Upper lobe of right lung (tissue), 1 donor: Measurements from ENCODE around the gene TCHP. TPM values are rescaled to one million over a fixed set of nuclear protein-coding genes. Genes with fewer than 3 reads are reported as not detected.

ENCODE experiments used
- ATAC-seq: fragments of 200-7000 bp; cut with Tn5 transposase; one replicate; pipeline ENCODE4 v1.9.1; 2020; ENCODE audit warnings: mild to moderate bottlenecking, moderate library complexity
- DNase-seq: peaks from one replicate; pipeline ENCODE4 v3.0.0-alpha.2; 2020
- H3K27ac ChIP-seq: fragments of 200-600 bp; one replicate; pipeline ENCODE4 v1.8.0; 2022
- H3K27me3 ChIP-seq: fragments of 200-600 bp; one replicate; pipeline ENCODE4 v1.8.0; 2022; ENCODE audit warnings: mild to moderate bottlenecking
- H3K36me3 ChIP-seq: fragments of 200-600 bp; one replicate; pipeline ENCODE4 v1.8.0; 2022
- H3K4me1 ChIP-seq: fragments of 200-600 bp; one replicate; pipeline ENCODE4 v1.8.0; 2022
- H3K4me3 ChIP-seq: fragments of 200-600 bp; one replicate; pipeline ENCODE4 v1.8.0; 2022; ENCODE audit warnings: mild to moderate bottlenecking
- H3K9me3 ChIP-seq: fragments of 200-600 bp; one replicate; pipeline ENCODE4 v1.8.0; 2022
- CTCF ChIP-seq: fragments of 200-600 bp; IDR thresholded peaks from one replicate; pipeline ENCODE4 v1.8.0; 2022; ENCODE audit warnings: antibody characterized with exemption
- intact Hi-C: fragments of 100-400 bp; cut with DNase I; formaldehyde crosslinking; loops from one replicate; pipeline ENCODE4 v1.11.0; 2022
- total RNA-seq: library from RNA; stranded (reverse); fragmentation: NEBNext Ultra II Directional; extraction: Animal tissue kit (Norgen Biotek cat#: 25700); gene quantifications from one replicate; pipeline ENCODE4 v1.2.1, GENCODE V29; 2021
- donor health status: DM: no; HTN: yes; CAD: no; lungs with severe emphysema.

TCHP gene
- total RNA-seq, 1 donor from 2014 or later: 16.5 TPM

- Histone ChIP-seq H3K4me1 (peaks cover 34% of the 10 kb centered on the region), H3K27me3 (no peaks in the 10 kb centered on the region), H3K4me3 (no peak overlapping the region), H3K27ac (peak overlapping the region; percentile 33), H3K36me3 (peaks cover 72% of the 10 kb centered on the region), H3K9me3 (no peaks in the 10 kb centered on the region)
- ATAC-seq (no peak), DNase-seq (no peak)
- intact Hi-C loops: no loop called here
- no peak for TF ChIP-seq CTCF
Observed at GRCh38 chr12:109947521-109947920, 47.4 kb downstream of the TCHP start.

GRCh38 chr12:109948368-109948767 is 48.3 kb downstream of the TCHP start:
- ATAC-seq: no peak
- no peaks in the 10 kb centered on the region for H3K9me3 ChIP-seq
- intact Hi-C loops: no loop called here
- no peaks in the 10 kb centered on the region for H3K27me3 ChIP-seq
- H3K27ac ChIP-seq: no peak overlapping the region
- H3K36me3 ChIP-seq: peaks cover 76% of the 10 kb centered on the region
- DNase-seq: no peak
- H3K4me3 ChIP-seq: no peak overlapping the region
- peaks cover 34% of the 10 kb centered on the region for H3K4me1 ChIP-seq
- no peak for TF ChIP-seq CTCF

GRCh38 chr12:109949089-109949488 is 49.0 kb downstream of the TCHP start:
- TF ChIP-seq CTCF: no peak
- Histone ChIP-seq H3K4me1 (peaks cover 34% of the 10 kb centered on the region), H3K9me3 (no peaks in the 10 kb centered on the region), H3K27me3 (no peaks in the 10 kb centered on the region), H3K36me3 (peaks cover 80% of the 10 kb centered on the region), H3K4me3 (no peak overlapping the region), H3K27ac (no peak overlapping the region)
- DNase-seq: no peak
- ATAC-seq: peak; percentile 58
- intact Hi-C loops: no loop called here

- H3K4me1 ChIP-seq: peaks cover 34% of the 10 kb centered on the region
Observed at GRCh38 chr12:109950625-109951024, 50.6 kb downstream of the TCHP start.

GRCh38 chr12:109951136-109951535 is 51.1 kb downstream of the TCHP start:
- Histone ChIP-seq H3K27ac (no peak overlapping the region), H3K9me3 (no peaks in the 10 kb centered on the region), H3K36me3 (peaks cover 97% of the 10 kb centered on the region), H3K4me1 (peaks cover 32% of the 10 kb centered on the region), H3K27me3 (no peaks in the 10 kb centered on the region), H3K4me3 (no peak overlapping the region)
- ATAC-seq (no peak), DNase-seq (no peak)
- intact Hi-C loops: no loop called here
- no peak for TF ChIP-seq CTCF

More at GRCh38 chr12:109950625-109951024, 50.6 kb downstream of the TCHP start:
- TF ChIP-seq CTCF: no peak
- peaks cover 93% of the 10 kb centered on the region for H3K36me3 ChIP-seq
- H3K27ac ChIP-seq: no peak overlapping the region
- DNase-seq (no peak), ATAC-seq (no peak)
- intact Hi-C loops: no loop called here
- H3K4me3 ChIP-seq: no peak overlapping the region
- no peaks in the 10 kb centered on the region for H3K9me3 ChIP-seq
- no peaks in the 10 kb centered on the region for H3K27me3 ChIP-seq

- Histone ChIP-seq H3K36me3 (peaks cover 99% of the 10 kb centered on the region), H3K27ac (no peak overlapping the region), H3K27me3 (no peaks in the 10 kb centered on the region), H3K4me3 (no peak overlapping the region), H3K4me1 (peaks cover 26% of the 10 kb centered on the region), H3K9me3 (no peaks in the 10 kb centered on the region)
- no peak for DNase-seq
- ATAC-seq: no peak
- intact Hi-C loops: no loop called here
- TF ChIP-seq CTCF: no peak
Observed at GRCh38 chr12:109951751-109952150, 51.7 kb downstream of the TCHP start.
